HEK293 (cell line): ENCODE data around the gene BCL6.
A peak's percentile ranks its signal among the peaks of the same experiment; 100 is the strongest.

ENCODE experiments used
- CTCF ChIA-PET: fragments of 350-600 bp; formaldehyde crosslinking; extraction: SDS; loops from one replicate; lab custom pipeline; 2021; ENCODE audit warnings: antibody characterized with exemption; lab: Yijun Ruan, JAX
- POLR2A ChIA-PET: fragments of 300-600 bp; formaldehyde crosslinking; extraction: SDS; loops from one replicate; lab custom pipeline; 2020; ENCODE audit warnings: antibody characterized with exemption, inconsistent platforms; lab: Yijun Ruan, JAX
- H3K27ac ChIP-seq: fragments of 200-500 bp; sonication (Bioruptor generic); 2 replicates; pipeline ENCODE4 v1.5.1; 2014; ENCODE audit warnings: low read depth, low read length, control low read depth, inconsistent platforms; ENCODE audit errors: extremely low read depth
- H3K36me3 ChIP-seq, 2 experiments: fragments of 200-500 bp in 1 of 2; sonication (Bioruptor generic) in 1 of 2; 1 replicate in 1 of 2; 2 replicates in 1 of 2; pipeline ENCODE4 v1.5.1; 2014 to 2017; ENCODE audit warnings: inconsistent platforms in 2 of 2, low read length in 2 of 2; ENCODE audit not compliant: control insufficient read depth in 2 of 2, insufficient read depth in 1 of 2
- H3K4me1 ChIP-seq: fragments of 200-500 bp; sonication (Bioruptor generic); 2 replicates; pipeline ENCODE4 v1.5.1; 2014; ENCODE audit warnings: mild to moderate bottlenecking, low read length, inconsistent platforms; ENCODE audit not compliant: control insufficient read depth, insufficient read depth
- H3K4me3 ChIP-seq: 2 replicates; pipeline ENCODE4 v1.5.1; 2011; ENCODE audit warnings: low read depth, mild to moderate bottlenecking, control low read depth, low read length, moderate library complexity
- H3K9me3 ChIP-seq: fragments of 200-500 bp; sonication (Bioruptor generic); 2 replicates; pipeline ENCODE4 v1.5.1; 2014; ENCODE audit warnings: low read depth, low read length, inconsistent platforms; ENCODE audit not compliant: control insufficient read depth, insufficient read depth
- PRDM1 ChIP-seq: fragments of 450-650 bp; formaldehyde crosslinking; IDR thresholded peaks from 2 replicates; pipeline ENCODE4; 2016; ENCODE audit warnings: missing biosample characterization, missing genetic modification characterization
- SETDB1 ChIP-seq: IDR thresholded peaks from one replicate; pipeline ENCODE4 v1.6.1; 2017; ENCODE audit warnings: mild to moderate bottlenecking, low read length, moderate library complexity, mixed read lengths; ENCODE audit not compliant: insufficient read length
- ZBTB17 ChIP-seq: fragments of 450-650 bp; formaldehyde crosslinking; IDR thresholded peaks from 2 replicates; pipeline ENCODE4 v1.5.1; 2016; ENCODE audit warnings: missing biosample characterization, missing genetic modification characterization
- ZBTB20 ChIP-seq: fragments of 450-650 bp; formaldehyde crosslinking; IDR thresholded peaks from 2 replicates; pipeline ENCODE4 v1.5.1; 2016; ENCODE audit warnings: missing biosample characterization, missing genetic modification characterization
- ZNF114 ChIP-seq: fragments of 450-650 bp; formaldehyde crosslinking; IDR thresholded peaks from 2 replicates; pipeline ENCODE4 v1.5.0; 2017; ENCODE audit warnings: missing biosample characterization, missing genetic modification characterization
- ZNF157 ChIP-seq: fragments of 450-650 bp; formaldehyde crosslinking; IDR thresholded peaks from 2 replicates; pipeline ENCODE4 v1.5.1; 2016; ENCODE audit warnings: missing biosample characterization, missing genetic modification characterization
- ZNF211 ChIP-seq: fragments of 450-650 bp; formaldehyde crosslinking; IDR thresholded peaks from 2 replicates; pipeline ENCODE4 v1.5.1; 2016; ENCODE audit warnings: low read depth, missing biosample characterization, missing genetic modification characterization
- ZNF223 ChIP-seq: fragments of 450-650 bp; formaldehyde crosslinking; IDR thresholded peaks from 2 replicates; pipeline ENCODE4 v1.5.1; 2016; ENCODE audit warnings: missing biosample characterization, missing genetic modification characterization
- ZNF341 ChIP-seq: fragments of 450-650 bp; formaldehyde crosslinking; IDR thresholded peaks from 2 replicates; pipeline ENCODE4; 2016; ENCODE audit warnings: low read depth, missing biosample characterization, missing genetic modification characterization
- ZNF366 ChIP-seq: fragments of 450-650 bp; formaldehyde crosslinking; conservative IDR thresholded peaks from 2 replicates; pipeline ENCODE4 v1.5.1; 2016; ENCODE audit warnings: missing biosample characterization, missing genetic modification characterization
- ZNF404 ChIP-seq: fragments of 450-650 bp; formaldehyde crosslinking; IDR thresholded peaks from 2 replicates; pipeline ENCODE4 v1.5.1; 2017; ENCODE audit warnings: missing biosample characterization, missing genetic modification characterization
- ZNF555 ChIP-seq: fragments of 450-650 bp; formaldehyde crosslinking; conservative IDR thresholded peaks from 2 replicates; pipeline ENCODE4 v1.5.1; 2017; ENCODE audit warnings: missing biosample characterization, mild to moderate bottlenecking, missing genetic modification characterization, inconsistent platforms
- TF ChIP-seq, protein P1 (sequence below): fragments of 450-650 bp; formaldehyde crosslinking; IDR thresholded peaks from 2 replicates; pipeline ENCODE4 v1.5.1; 2016; ENCODE audit warnings: missing biosample characterization, missing genetic modification characterization
- TF ChIP-seq, protein P2 (sequence below): fragments of 450-650 bp; formaldehyde crosslinking; IDR thresholded peaks from 2 replicates; pipeline ENCODE4 v1.5.1; 2017; ENCODE audit warnings: missing biosample characterization, missing genetic modification characterization
- TF ChIP-seq, protein P3 (sequence below): fragments of 450-650 bp; formaldehyde crosslinking; IDR thresholded peaks from 2 replicates; pipeline ENCODE4 v1.5.1; 2016; ENCODE audit warnings: missing biosample characterization, missing genetic modification characterization
- TF ChIP-seq, protein P4 (sequence below): fragments of 450-650 bp; formaldehyde crosslinking; IDR thresholded peaks from 2 replicates; pipeline ENCODE4 v1.5.1; 2016; ENCODE audit warnings: missing biosample characterization, missing genetic modification characterization
- TF ChIP-seq, protein P5 (sequence below): fragments of 450-650 bp; formaldehyde crosslinking; IDR thresholded peaks from 2 replicates; pipeline ENCODE4 v1.5.1; 2016; ENCODE audit warnings: missing biosample characterization, missing genetic modification characterization
- TF ChIP-seq, protein P6 (sequence below): fragments of 450-650 bp; formaldehyde crosslinking; IDR thresholded peaks from 2 replicates; pipeline ENCODE4 v1.5.1; 2016; ENCODE audit warnings: missing biosample characterization, missing genetic modification characterization

BCL6 gene

DNA sequence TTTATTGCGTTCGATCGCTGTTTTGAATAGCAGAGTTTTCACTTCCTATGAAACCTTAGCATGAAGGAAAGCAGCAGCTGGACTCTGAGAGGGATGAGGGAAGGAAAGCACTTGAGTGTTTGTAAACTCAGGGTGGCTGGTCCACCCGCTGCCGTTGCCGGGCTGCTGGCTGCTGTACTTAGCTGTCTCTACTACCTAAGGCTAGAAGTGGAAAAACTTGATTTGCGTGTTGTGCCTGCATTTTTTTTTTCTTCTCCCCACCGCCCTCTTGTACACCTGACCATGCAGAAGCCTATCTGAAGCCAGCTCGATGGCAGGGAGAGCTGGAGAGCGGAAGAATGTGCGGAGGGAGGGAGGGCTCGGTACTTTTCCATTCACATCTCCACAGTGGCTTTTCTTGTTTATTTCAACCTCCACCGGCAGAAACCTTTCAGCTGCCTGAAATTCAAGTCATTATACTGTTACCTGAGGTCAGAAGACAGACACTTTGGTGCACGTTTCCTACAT is 4.8 kb upstream of the BCL6 start:
- no peaks in the 10 kb centered on the region for H3K4me1 ChIP-seq
- POLR2A ChIA-PET: interaction anchor here (1.2 kb wide), 1 partner anchor 11 kb away, joined by 3 read pairs; no protein-coding TSS in a partner anchor
- TF ChIP-seq, protein P1, sequence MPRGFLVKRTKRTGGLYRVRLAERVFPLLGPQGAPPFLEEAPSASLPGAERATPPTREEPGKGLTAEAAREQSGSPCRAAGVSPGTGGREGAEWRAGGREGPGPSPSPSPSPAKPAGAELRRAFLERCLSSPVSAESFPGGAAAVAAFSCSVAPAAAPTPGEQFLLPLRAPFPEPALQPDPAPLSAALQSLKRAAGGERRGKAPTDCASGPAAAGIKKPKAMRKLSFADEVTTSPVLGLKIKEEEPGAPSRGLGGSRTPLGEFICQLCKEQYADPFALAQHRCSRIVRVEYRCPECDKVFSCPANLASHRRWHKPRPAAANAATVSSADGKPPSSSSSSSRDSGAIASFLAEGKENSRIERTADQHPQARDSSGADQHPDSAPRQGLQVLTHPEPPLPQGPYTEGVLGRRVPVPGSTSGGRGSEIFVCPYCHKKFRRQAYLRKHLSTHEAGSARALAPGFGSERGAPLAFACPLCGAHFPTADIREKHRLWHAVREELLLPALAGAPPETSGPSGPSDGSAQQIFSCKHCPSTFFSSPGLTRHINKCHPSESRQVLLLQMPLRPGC (tag by site-specific recombination): 0 out of 2 replicates have a peak, but pooled peaks have one; percentile 24
- no peak for TF ChIP-seq ZNF157
- TF ChIP-seq, protein P2, sequence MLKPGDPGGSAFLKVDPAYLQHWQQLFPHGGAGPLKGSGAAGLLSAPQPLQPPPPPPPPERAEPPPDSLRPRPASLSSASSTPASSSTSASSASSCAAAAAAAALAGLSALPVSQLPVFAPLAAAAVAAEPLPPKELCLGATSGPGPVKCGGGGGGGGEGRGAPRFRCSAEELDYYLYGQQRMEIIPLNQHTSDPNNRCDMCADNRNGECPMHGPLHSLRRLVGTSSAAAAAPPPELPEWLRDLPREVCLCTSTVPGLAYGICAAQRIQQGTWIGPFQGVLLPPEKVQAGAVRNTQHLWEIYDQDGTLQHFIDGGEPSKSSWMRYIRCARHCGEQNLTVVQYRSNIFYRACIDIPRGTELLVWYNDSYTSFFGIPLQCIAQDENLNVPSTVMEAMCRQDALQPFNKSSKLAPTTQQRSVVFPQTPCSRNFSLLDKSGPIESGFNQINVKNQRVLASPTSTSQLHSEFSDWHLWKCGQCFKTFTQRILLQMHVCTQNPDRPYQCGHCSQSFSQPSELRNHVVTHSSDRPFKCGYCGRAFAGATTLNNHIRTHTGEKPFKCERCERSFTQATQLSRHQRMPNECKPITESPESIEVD: 0 out of 2 replicates have a peak, but pooled peaks have one; percentile 12
- TF ChIP-seq SETDB1: peak; percentile 60
- peak; percentile 58; the same call in 1 of the 2 replicates for TF ChIP-seq PRDM1
- TF ChIP-seq ZNF223 (tag by site-specific recombination): no peak
- TF ChIP-seq ZNF366: 0 out of 2 replicates have a peak, but pooled peaks have one; percentile 11
- TF ChIP-seq, protein P3, sequence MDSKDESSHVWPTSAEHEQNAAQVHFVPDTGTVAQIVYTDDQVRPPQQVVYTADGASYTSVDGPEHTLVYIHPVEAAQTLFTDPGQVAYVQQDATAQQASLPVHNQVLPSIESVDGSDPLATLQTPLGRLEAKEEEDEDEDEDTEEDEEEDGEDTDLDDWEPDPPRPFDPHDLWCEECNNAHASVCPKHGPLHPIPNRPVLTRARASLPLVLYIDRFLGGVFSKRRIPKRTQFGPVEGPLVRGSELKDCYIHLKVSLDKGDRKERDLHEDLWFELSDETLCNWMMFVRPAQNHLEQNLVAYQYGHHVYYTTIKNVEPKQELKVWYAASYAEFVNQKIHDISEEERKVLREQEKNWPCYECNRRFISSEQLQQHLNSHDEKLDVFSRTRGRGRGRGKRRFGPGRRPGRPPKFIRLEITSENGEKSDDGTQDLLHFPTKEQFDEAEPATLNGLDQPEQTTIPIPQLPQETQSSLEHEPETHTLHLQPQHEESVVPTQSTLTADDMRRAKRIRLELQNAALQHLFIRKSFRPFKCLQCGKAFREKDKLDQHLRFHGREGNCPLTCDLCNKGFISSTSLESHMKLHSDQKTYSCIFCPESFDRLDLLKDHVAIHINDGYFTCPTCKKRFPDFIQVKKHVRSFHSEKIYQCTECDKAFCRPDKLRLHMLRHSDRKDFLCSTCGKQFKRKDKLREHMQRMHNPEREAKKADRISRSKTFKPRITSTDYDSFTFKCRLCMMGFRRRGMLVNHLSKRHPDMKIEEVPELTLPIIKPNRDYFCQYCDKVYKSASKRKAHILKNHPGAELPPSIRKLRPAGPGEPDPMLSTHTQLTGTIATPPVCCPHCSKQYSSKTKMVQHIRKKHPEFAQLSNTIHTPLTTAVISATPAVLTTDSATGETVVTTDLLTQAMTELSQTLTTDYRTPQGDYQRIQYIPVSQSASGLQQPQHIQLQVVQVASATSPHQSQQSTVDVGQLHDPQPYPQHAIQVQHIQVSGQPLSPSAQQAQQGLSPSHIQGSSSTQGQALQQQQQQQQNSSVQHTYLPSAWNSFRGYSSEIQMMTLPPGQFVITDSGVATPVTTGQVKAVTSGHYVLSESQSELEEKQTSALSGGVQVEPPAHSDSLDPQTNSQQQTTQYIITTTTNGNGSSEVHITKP (tag by site-specific recombination): peak; percentile 53; the same call in 1 of the 2 replicates
- TF ChIP-seq, protein P4, sequence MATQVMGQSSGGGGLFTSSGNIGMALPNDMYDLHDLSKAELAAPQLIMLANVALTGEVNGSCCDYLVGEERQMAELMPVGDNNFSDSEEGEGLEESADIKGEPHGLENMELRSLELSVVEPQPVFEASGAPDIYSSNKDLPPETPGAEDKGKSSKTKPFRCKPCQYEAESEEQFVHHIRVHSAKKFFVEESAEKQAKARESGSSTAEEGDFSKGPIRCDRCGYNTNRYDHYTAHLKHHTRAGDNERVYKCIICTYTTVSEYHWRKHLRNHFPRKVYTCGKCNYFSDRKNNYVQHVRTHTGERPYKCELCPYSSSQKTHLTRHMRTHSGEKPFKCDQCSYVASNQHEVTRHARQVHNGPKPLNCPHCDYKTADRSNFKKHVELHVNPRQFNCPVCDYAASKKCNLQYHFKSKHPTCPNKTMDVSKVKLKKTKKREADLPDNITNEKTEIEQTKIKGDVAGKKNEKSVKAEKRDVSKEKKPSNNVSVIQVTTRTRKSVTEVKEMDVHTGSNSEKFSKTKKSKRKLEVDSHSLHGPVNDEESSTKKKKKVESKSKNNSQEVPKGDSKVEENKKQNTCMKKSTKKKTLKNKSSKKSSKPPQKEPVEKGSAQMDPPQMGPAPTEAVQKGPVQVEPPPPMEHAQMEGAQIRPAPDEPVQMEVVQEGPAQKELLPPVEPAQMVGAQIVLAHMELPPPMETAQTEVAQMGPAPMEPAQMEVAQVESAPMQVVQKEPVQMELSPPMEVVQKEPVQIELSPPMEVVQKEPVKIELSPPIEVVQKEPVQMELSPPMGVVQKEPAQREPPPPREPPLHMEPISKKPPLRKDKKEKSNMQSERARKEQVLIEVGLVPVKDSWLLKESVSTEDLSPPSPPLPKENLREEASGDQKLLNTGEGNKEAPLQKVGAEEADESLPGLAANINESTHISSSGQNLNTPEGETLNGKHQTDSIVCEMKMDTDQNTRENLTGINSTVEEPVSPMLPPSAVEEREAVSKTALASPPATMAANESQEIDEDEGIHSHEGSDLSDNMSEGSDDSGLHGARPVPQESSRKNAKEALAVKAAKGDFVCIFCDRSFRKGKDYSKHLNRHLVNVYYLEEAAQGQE (tag by site-specific recombination): peak; percentile 73
- TF ChIP-seq ZNF211 (tag by site-specific recombination): no peak
- TF ChIP-seq, protein P5, sequence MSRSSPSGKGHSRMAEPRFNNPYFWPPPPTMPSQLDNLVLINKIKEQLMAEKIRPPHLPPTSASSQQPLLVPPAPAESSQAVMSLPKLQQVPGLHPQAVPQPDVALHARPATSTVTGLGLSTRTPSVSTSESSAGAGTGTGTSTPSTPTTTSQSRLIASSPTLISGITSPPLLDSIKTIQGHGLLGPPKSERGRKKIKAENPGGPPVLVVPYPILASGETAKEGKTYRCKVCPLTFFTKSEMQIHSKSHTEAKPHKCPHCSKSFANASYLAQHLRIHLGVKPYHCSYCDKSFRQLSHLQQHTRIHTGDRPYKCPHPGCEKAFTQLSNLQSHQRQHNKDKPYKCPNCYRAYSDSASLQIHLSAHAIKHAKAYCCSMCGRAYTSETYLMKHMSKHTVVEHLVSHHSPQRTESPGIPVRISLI: peak; percentile 54; the same call in 1 of the 2 replicates
- TF ChIP-seq ZNF555 (tag by site-specific recombination): no peak
- TF ChIP-seq ZBTB20: no peak
- peak; percentile 95 for TF ChIP-seq ZNF341 (tag by site-specific recombination)
- TF ChIP-seq ZNF114 (tag by site-specific recombination): no peak
- TF ChIP-seq, protein P6, sequence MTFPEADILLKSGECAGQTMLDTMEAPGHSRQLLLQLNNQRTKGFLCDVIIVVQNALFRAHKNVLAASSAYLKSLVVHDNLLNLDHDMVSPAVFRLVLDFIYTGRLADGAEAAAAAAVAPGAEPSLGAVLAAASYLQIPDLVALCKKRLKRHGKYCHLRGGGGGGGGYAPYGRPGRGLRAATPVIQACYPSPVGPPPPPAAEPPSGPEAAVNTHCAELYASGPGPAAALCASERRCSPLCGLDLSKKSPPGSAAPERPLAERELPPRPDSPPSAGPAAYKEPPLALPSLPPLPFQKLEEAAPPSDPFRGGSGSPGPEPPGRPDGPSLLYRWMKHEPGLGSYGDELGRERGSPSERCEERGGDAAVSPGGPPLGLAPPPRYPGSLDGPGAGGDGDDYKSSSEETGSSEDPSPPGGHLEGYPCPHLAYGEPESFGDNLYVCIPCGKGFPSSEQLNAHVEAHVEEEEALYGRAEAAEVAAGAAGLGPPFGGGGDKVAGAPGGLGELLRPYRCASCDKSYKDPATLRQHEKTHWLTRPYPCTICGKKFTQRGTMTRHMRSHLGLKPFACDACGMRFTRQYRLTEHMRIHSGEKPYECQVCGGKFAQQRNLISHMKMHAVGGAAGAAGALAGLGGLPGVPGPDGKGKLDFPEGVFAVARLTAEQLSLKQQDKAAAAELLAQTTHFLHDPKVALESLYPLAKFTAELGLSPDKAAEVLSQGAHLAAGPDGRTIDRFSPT (tag by site-specific recombination): peak; percentile 9; the same call in 1 of the 2 replicates
- TF ChIP-seq ZBTB17 (tag by site-specific recombination): peak; percentile 79
- no peak for TF ChIP-seq ZNF404 (tag by site-specific recombination)
- TF ChIP-seq, all 188 proteins: peak for 11
- CTCF ChIA-PET: interaction anchor here (1.2 to 2.8 kb wide), 4 partner anchors 10 to 1205 kb away, joined by 3 to 11 read pairs (median 8); no protein-coding TSS in a partner anchor
- peak overlapping the region; percentile 20 for H3K4me3 ChIP-seq
- H3K36me3 ChIP-seq: no peaks in the 10 kb centered on the region
- no peaks in the 10 kb centered on the region for H3K9me3 ChIP-seq
- no peak overlapping the region; the same call in 1 of the 2 replicates for H3K27ac ChIP-seq
